SU-DHL-6 (cell line): ENCODE data around the gene SLC25A29.

Experiments used
- EZH2phosphoT487 ChIP-seq: fragments of 200-600 bp; sonication (generic), shearing (Covaris generic); conservative IDR thresholded peaks from 2 replicates; pipeline ENCODE4 v1.6.1; 2018; ENCODE audit warnings: mild to moderate bottlenecking, antibody characterized with exemption, low read length, moderate library complexity, mixed read lengths
- TF ChIP-seq, protein P1 (sequence below): fragments of 200-600 bp; sonication (generic); IDR thresholded peaks from one replicate; pipeline ENCODE4 v1.5.1; 2017; ENCODE audit warnings: antibody characterized with exemption, mild to moderate bottlenecking, low read length, moderate library complexity; ENCODE audit not compliant: insufficient read depth, poor library complexity, severe bottlenecking

DNA sequence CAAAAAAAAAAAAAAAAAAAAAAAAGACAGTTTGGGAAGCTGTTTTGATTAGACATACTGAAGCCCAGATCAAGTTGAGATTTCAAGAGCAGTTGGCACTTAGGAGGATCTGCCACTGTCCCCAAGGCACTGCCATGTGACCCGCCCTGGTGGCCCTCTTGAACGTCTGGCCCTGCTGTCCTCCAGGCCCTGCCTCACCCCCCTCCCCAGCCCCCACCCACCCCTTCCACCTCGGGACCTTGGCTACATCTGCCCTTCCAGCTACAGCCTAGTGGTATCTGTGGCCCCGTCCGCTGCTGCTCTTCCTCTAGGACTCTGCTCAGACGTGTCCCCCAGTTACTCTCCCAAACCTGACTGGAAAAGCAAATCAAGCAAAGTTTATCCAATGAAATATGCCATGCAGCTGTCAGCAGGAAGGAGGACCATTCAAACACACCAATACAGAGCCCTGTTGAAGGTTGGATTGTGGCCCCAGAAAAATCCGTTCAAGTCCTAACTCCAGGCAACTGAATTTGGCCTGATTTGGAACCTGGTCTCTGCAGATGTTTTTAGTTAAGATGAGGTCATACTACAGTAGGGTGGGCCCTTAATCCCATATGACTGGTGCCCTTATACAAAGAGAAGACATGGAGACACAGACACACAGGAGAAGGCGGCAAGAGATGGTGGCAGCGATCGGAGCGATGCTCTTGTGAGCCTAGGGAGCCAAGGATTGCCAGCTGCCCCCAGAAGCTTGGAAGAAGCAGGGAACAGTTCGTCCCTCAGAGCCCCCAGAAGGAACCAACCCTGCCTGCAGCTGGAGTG lies 17.7 kb downstream of the SLC25A29 start:
- no peak for TF ChIP-seq EZH2phosphoT487
- TF ChIP-seq, protein P1, sequence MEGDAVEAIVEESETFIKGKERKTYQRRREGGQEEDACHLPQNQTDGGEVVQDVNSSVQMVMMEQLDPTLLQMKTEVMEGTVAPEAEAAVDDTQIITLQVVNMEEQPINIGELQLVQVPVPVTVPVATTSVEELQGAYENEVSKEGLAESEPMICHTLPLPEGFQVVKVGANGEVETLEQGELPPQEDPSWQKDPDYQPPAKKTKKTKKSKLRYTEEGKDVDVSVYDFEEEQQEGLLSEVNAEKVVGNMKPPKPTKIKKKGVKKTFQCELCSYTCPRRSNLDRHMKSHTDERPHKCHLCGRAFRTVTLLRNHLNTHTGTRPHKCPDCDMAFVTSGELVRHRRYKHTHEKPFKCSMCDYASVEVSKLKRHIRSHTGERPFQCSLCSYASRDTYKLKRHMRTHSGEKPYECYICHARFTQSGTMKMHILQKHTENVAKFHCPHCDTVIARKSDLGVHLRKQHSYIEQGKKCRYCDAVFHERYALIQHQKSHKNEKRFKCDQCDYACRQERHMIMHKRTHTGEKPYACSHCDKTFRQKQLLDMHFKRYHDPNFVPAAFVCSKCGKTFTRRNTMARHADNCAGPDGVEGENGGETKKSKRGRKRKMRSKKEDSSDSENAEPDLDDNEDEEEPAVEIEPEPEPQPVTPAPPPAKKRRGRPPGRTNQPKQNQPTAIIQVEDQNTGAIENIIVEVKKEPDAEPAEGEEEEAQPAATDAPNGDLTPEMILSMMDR: no peak
